Activated CD4-positive, alpha-beta memory T cell treated with anti-CD3 and anti-CD28 coated beads, Interleukin-2, amount 10 ng/mL, durations not matched to agents 7 days and 5 days (primary cell): Measurements from ENCODE around the gene DCP1A. TPM values are rescaled to one million over a fixed set of nuclear protein-coding genes. Genes with fewer than 3 reads are reported as not detected.
"Not testable (repeated sequence)": the region's sequence is repeated elsewhere in the genome, so short reads cannot be mapped to it uniquely, and the experiment has no call there.

Source experiments
- CTCF ChIA-PET: fragments of 350-600 bp; sonication (Branson Sonifier 250); formaldehyde crosslinking; loops from one replicate; lab custom pipeline; 2021; ENCODE audit warnings: antibody characterized with exemption, inconsistent platforms; lab: Charles Lee
- POLR2A ChIA-PET: fragments of 350-600 bp; sonication (Branson Sonifier 250); formaldehyde crosslinking; loops from one replicate; lab custom pipeline; 2021; ENCODE audit warnings: antibody characterized with exemption; lab: Charles Lee
- DNase-seq: peaks from one replicate; pipeline ENCODE4 v3.0.0-alpha.2; 2020
- H3K27ac Mint-ChIP-seq: one replicate; pipeline ENCODE4 v1.8.0; 2021; ENCODE audit warnings: mild to moderate bottlenecking, mixed read lengths
- H3K27me3 Mint-ChIP-seq: one replicate; pipeline ENCODE4 v1.8.0; 2021; ENCODE audit warnings: mixed read lengths
- H3K36me3 Mint-ChIP-seq: one replicate; pipeline ENCODE4 v1.8.0; 2021; ENCODE audit warnings: low read depth, mixed read lengths
- H3K4me1 Mint-ChIP-seq: one replicate; pipeline ENCODE4 v1.8.0; 2021; ENCODE audit warnings: mixed read lengths
- H3K4me3 Mint-ChIP-seq: one replicate; pipeline ENCODE4 v1.8.0; 2021; ENCODE audit warnings: mild to moderate bottlenecking, mixed read lengths
- H3K9me3 Mint-ChIP-seq: one replicate; pipeline ENCODE4 v1.8.0; 2021; ENCODE audit warnings: mixed read lengths
- total RNA-seq, 2 experiments: library from RNA; stranded (reverse); gene quantifications; one replicate each; pipeline ENCODE4 v1.2.3, GENCODE V29; 2021

Gene DCP1A
- total RNA-seq, result 10 to 100 TPM; 33.0 to 34.7 TPM

DNA sequence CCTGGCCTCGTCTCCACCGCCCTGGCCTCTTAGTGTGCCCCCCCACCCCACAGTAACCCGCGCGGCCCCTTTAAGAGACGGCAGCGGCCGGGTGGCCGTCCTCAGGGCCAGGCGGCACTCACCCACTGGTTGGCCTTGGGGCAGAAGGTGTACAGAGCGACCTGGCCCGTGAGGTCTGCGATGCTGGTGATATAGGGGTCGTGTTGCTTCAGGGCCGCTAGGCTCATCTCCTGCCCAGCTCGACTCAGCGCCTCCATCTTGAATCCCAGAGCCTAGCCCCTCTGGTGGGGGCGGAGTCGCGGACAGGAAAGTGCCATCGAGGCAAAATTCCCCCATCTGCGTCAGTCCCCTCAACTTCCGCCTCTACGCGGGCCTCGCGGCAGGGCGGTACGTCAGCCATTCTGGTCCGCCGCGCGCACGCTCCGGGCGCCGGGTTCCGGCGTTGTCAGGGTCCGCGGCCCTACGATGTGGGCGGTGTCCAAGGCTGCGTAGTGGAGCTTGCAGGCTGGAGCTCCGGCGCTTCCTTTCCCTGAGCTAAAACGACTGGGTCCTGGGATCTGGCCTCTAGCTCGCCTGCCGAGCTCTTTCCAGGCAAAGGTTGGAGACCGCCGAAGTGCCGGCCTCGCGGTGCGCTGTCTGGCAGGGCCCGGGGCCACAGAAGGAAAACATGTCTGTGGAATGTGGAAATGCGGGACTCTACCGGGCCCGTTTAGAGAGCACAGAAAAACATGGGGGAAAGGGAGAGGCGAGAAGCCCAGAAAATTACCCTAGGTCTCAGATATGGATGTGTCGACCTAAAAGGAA is at the start of gene DCP1A:
DCP1A (minus strand) TSS at position 283 of the 804 bp plus-strand sequence; CDS start at position 257, 26 bp downstream.
- no peaks in the 10 kb centered on the region for H3K27me3 Mint-ChIP-seq
- H3K4me3 Mint-ChIP-seq, result peak within 1 kb of the TSS; percentile 98
- DNase-seq, result peak; percentile 97
- no peaks in the 10 kb centered on the region for H3K9me3 Mint-ChIP-seq
- CTCF ChIA-PET, result interaction anchor here (0.7 to 1.9 kb wide), 4 partner anchors 9 to 549 kb away, joined by 3 to 4 read pairs (median 4); no protein-coding TSS in a partner anchor
- H3K4me1 Mint-ChIP-seq, result peaks cover 32% of the 10 kb centered on the region
- POLR2A ChIA-PET, result interaction anchor here (0.7 to 2.2 kb wide), 18 partner anchors 8 to 544 kb away, joined by 3 to 13 read pairs (median 4); partner anchors contain the start of gene SELENOK
- peak within 1 kb of the TSS; percentile 89 for H3K27ac Mint-ChIP-seq
- H3K36me3 Mint-ChIP-seq, result peaks cover 22% of the 10 kb centered on the region

DNA sequence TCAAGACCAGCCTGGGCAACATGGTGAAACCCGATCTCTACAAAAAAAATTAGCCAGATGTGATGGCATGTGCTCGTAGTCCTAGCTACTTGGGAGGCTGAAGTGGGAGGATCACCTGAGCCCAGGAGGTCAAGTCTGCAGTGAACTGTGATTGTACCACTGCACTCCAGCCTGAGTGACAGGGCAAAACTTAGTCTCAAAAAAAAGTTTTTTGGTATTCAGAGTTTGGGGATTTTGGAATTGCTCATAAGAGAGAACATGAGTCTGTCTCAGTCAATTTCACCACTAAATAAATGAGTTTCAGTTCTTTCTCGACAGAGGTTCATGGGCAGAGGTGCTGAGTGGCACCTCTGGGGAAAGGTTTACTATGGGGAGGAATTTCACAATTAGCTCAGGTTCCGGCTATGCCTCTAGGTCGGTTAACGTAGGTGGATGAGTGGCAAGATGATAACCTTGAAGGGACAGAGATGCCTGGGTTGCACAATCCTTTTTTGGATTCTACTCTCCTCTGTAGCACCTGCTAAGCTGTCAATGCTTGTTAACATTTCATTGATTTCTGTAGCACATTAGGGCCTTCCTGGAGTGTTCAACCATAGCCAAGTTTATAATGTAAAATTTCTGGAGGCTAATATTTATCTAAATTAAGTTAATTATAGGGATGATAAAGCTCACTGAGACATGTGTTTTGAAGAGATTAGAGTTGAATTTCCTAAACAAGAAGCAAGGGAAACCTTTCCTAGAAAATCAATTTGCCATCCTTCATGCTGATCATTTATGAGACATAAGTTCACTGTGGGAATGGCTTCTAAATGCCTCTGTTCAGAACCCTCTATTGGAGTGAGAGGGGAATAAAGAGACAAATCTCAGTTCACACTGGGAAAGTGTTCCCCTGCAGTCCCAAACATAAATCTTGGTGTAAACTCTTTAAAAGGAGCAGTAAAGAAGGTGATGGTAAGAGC is 37.4 kb upstream of the DCP1A start:
- Mint-ChIP-seq H3K27ac (no peak overlapping the region), H3K36me3 (no peaks in the 10 kb centered on the region), H3K4me3 (no peak overlapping the region), H3K27me3 (peaks cover 27% of the 10 kb centered on the region), H3K9me3 (no peaks in the 10 kb centered on the region), H3K4me1 (no peaks in the 10 kb centered on the region)
- no peak for DNase-seq
- ChIA-PET CTCF (no interaction called here), POLR2A (no interaction called here)

DNA sequence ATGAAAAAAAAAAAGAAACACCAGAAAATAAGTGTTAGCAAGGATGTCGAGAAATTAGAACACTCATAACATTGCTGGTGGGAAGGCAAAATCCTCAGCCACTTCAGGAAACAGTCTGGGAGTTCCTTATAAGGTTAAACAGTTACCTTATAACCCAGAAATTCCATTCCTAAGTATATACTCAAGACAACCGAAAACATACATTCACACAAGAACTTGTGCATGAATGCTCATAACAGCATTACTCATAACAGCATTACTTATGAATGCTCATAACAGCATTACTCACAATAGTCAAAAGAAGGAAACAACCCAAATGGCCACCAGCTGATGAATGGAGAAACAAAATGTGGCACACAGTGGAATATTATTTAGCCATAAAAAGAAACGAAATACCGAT is 34.8 kb upstream of the DCP1A start:
- POLR2A ChIA-PET, result no interaction called here
- no peak overlapping the region for H3K27ac Mint-ChIP-seq
- no peaks in the 10 kb centered on the region for H3K4me1 Mint-ChIP-seq
- H3K9me3 Mint-ChIP-seq, result no peaks in the 10 kb centered on the region
- CTCF ChIA-PET, result interaction anchor here (1.4 kb wide), 1 partner anchor 8 kb away, joined by 3 read pairs; no protein-coding TSS in a partner anchor
- no peak for DNase-seq
- no peak overlapping the region for H3K4me3 Mint-ChIP-seq
- peaks cover 24% of the 10 kb centered on the region for H3K27me3 Mint-ChIP-seq
- no peaks in the 10 kb centered on the region for H3K36me3 Mint-ChIP-seq

DNA sequence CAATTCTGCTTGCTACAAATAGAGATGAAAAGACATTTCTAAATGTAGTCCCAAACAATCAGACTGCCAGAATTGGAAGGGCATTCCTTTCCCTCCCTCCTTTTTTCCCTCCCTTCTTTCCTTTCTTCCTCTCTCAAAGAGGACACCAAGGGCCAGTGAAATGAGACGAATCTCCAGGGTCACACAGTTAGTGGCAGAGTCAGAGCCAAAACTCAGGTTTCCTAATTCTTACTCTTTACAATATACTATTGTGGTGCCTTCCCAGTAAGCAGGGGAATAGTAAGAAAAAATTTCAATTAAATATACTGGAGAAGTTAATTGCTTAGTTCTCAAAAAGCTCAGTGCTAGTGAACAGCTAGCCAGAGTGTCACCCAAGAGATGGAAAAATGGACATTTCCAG is 33.0 kb upstream of the DCP1A start:
- H3K27ac Mint-ChIP-seq, result no peak overlapping the region
- H3K4me1 Mint-ChIP-seq, result no peaks in the 10 kb centered on the region
- ChIA-PET POLR2A (no interaction called here), CTCF (interaction anchor here (1.5 kb wide), 1 partner anchor 9 kb away, joined by 4 read pairs; no protein-coding TSS in a partner anchor)
- H3K9me3 Mint-ChIP-seq, result no peaks in the 10 kb centered on the region
- H3K36me3 Mint-ChIP-seq, result no peaks in the 10 kb centered on the region
- no peak for DNase-seq
- H3K27me3 Mint-ChIP-seq, result peaks cover 17% of the 10 kb centered on the region
- no peak overlapping the region for H3K4me3 Mint-ChIP-seq

DNA sequence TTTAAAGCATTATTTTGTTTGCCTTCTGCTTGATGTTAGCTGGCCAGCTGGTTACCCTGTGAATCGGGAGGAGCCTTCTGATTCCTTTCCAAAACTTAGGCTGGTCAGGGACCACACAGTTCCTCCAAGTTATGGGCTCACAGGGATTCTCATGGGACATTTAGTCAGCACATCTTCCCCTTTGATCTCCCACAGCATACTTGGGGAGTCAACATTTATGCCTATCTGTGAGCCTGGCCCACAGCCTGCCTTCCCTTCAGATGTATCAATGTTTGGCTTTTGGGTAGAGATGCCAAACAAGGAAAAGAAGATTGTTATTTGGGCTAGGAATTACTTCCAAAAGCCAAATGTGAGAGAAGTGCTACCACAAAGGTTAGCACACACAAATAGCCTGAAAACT is 32.6 kb upstream of the DCP1A start:
- Mint-ChIP-seq H3K27me3 (peaks cover 17% of the 10 kb centered on the region), H3K4me1 (no peaks in the 10 kb centered on the region), H3K36me3 (no peaks in the 10 kb centered on the region), H3K9me3 (no peaks in the 10 kb centered on the region), H3K4me3 (no peak overlapping the region), H3K27ac (no peak overlapping the region)
- ChIA-PET POLR2A (no interaction called here), CTCF (interaction anchor here (1.5 kb wide), 1 partner anchor 8 kb away, joined by 4 read pairs; no protein-coding TSS in a partner anchor)
- no peak for DNase-seq

DNA sequence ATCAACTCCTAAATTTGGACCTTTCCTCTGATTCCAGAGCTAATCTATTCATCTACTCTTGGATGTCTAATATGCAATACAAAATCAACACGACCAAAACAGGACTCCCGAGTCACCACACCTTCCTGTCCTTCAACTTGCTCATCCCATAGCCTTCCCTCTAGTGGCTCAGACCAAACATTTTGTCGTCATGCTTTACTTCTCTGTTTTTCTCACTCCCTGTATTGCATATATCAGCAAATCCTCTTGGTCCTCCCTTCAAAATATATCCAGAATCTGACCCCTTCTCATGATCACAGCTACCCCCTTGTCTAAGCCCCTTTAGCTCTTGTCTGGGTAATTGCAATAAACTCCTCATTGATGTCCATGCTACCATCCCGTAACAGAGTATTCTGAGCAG is 30.5 kb upstream of the DCP1A start:
- Mint-ChIP-seq H3K36me3 (no peaks in the 10 kb centered on the region), H3K27ac (no peak overlapping the region), H3K27me3 (peaks cover 15% of the 10 kb centered on the region), H3K9me3 (no peaks in the 10 kb centered on the region), H3K4me3 (no peak overlapping the region), H3K4me1 (no peaks in the 10 kb centered on the region)
- DNase-seq, result no peak
- POLR2A ChIA-PET, result no interaction called here
- CTCF ChIA-PET, result interaction anchor here (1.5 kb wide), 1 partner anchor 332 kb away, joined by 5 read pairs; no protein-coding TSS in a partner anchor

DNA sequence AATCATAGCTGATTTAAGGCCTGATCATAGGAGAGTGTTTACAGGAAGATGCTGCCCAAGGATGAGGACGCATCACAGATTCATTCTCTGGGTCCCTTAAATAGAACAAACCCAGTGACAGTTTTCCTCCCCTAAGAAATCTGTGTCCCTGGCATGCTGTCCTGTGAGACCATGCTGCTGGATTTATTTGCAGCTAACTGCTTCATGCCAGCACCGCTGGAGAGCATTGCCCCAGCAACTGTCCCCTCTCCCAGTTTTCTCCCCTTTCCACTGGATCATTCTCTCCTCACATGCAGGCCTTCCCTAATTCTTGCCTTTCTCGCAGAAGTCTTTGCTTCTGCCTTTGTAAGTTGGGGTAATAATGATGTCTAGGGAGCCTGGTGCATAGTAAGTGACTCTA is 29.3 kb upstream of the DCP1A start:
- DNase-seq, result no peak
- Mint-ChIP-seq H3K4me1 (no peaks in the 10 kb centered on the region), H3K36me3 (no peaks in the 10 kb centered on the region), H3K9me3 (no peaks in the 10 kb centered on the region), H3K27me3 (peaks cover 21% of the 10 kb centered on the region), H3K27ac (no peak overlapping the region), H3K4me3 (no peak overlapping the region)
- ChIA-PET POLR2A (no interaction called here), CTCF (no interaction called here)

DNA sequence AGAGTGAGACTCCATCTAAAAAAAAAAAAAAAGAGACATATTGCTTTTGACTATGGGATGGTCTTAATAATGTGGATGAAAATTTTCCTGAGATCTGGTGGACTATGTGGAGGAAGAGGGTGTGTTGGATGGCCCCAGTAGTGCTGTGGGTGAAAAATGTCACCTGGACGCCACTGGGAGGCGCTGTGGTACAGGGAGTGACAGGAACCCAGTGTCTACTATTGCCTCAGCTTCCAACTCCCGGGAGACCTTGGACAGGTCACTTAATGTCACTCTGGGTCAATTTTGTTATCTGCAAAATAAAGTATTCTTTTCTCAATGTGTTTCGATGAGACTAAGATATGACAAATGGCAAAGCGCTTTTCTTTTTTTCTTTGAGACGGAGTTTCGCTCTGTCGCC is 27.7 kb upstream of the DCP1A start:
- H3K36me3 Mint-ChIP-seq, result no peaks in the 10 kb centered on the region
- H3K27ac Mint-ChIP-seq, result no peak overlapping the region
- H3K4me1 Mint-ChIP-seq, result no peaks in the 10 kb centered on the region
- peaks cover 24% of the 10 kb centered on the region for H3K27me3 Mint-ChIP-seq
- no peaks in the 10 kb centered on the region for H3K9me3 Mint-ChIP-seq
- ChIA-PET CTCF (interaction anchor here (0.5 to 1.3 kb wide), 5 partner anchors 18 to 975 kb away, joined by 3 read pairs; no protein-coding TSS in a partner anchor), POLR2A (no interaction called here)
- H3K4me3 Mint-ChIP-seq, result no peak overlapping the region
- peak; percentile 66 for DNase-seq

DNA sequence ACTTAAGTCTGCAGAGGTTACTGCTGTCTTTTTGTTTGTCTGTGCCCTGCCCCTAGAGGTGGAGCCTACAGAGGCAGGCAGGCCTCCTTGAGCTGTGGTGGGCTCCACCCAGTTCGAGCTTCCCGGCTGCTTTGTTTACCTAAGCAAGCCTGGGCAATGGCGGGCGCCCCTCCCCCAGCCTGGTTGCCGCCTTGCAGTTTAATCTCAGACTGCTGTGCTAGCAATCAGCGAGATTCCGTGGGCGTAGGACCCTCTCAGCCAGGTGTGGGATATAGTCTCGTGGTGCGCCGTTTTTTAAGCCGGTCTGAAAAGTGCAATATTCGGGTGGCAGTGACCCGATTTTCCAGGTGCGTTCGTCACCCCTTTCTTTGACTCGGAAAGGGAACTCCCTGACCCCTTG is 23.4 kb upstream of the DCP1A start:
- H3K4me3 Mint-ChIP-seq, POLR2A ChIA-PET, CTCF ChIA-PET, H3K4me1 Mint-ChIP-seq, H3K27ac Mint-ChIP-seq, H3K9me3 Mint-ChIP-seq, DNase-seq, H3K36me3 Mint-ChIP-seq: not testable (repeated sequence)
- peaks cover 13% of the 10 kb centered on the region for H3K27me3 Mint-ChIP-seq

DNA sequence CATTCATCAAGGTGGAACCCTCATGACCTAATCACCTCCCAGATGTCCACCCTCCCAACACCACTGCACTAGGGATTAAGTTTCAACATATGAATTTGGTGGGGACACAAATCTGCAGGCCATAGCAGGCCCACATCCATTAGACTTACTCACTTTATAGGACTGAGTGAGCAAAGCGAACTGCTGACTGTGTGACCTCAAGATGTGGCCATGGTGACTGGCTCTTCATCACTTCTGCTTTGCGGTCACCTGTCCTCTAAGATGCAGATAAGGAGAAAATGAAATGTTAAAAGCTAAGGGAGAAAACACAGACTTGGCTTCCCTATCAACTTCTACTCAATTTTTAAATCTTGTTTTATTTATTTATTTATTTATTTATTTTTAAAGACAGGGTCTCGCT is 14.5 kb upstream of the DCP1A start:
- Mint-ChIP-seq H3K27me3 (peaks cover 13% of the 10 kb centered on the region), H3K9me3 (no peaks in the 10 kb centered on the region), H3K4me1 (no peaks in the 10 kb centered on the region), H3K27ac (no peak overlapping the region), H3K36me3 (no peaks in the 10 kb centered on the region), H3K4me3 (no peak overlapping the region)
- no peak for DNase-seq
- POLR2A ChIA-PET, result no interaction called here
- CTCF ChIA-PET, result no interaction called here

DNA sequence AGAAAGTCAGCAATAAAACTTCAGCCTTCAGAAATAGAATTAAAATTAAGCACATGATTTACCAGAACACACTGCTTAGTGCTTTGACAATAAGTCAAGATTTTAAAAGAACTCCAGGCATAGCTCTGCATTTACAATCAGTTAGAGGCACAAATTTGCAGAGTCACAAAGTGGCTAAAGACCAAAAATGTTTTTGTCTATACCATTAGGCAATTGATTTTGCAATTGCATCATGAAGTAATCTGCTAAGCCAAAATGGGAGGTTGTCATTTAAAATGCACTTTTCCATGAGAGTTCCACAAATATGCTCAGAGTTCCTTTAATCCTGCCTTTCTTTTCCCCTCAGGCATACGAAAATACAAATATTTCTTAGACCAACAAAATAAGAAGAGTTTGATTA is 10.1 kb upstream of the DCP1A start:
- Mint-ChIP-seq H3K27me3 (peaks cover 8% of the 10 kb centered on the region), H3K4me1 (peaks cover 8% of the 10 kb centered on the region), H3K36me3 (no peaks in the 10 kb centered on the region), H3K9me3 (no peaks in the 10 kb centered on the region), H3K27ac (no peak overlapping the region), H3K4me3 (no peak overlapping the region)
- CTCF ChIA-PET, result interaction anchor here (0.6 to 1.1 kb wide), 3 partner anchors 10 to 179 kb away, joined by 3 to 4 read pairs (median 4); partner anchors contain the start of gene DCP1A
- POLR2A ChIA-PET, result interaction anchor here (2.0 kb wide), 1 partner anchor 10 kb away, joined by 11 read pairs; the partner anchor contains the start of gene DCP1A
- no peak for DNase-seq

DNA sequence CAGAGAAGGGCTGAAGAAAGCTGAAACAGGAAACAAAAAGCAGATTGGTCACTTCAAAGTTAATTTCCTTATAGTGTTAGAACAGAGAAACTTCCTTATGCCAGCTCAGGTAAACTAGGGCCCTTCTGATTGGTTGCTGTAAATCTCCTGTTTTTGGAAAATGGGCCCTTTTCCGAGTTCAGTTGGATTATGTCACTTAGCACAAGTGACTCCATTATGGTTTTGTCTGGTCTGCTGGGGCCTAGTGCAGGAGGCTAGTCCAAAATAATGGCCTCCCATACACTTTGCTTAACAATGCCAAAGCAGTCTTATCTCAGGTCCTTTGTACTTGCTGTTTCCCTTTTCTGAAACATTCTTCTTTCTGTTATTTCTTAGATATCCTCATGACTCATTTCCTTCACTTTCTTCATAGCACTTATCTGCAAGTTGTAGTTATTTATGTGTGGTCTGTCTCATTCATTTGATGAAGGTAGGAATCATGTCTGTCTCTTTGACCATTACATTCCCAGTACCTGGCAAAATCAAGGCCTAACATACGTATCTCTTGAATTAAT is 7.7 kb upstream of the DCP1A start:
- H3K36me3 Mint-ChIP-seq, result no peaks in the 10 kb centered on the region
- no peaks in the 10 kb centered on the region for H3K9me3 Mint-ChIP-seq
- ChIA-PET POLR2A (interaction anchor here (1.0 kb wide), 1 partner anchor 51 kb away, joined by 3 read pairs; no protein-coding TSS in a partner anchor), CTCF (interaction anchor here (0.6 kb wide), 1 partner anchor 461 kb away, joined by 5 read pairs; no protein-coding TSS in a partner anchor)
- H3K27ac Mint-ChIP-seq, result no peak overlapping the region
- H3K27me3 Mint-ChIP-seq, result peaks cover 8% of the 10 kb centered on the region
- peaks cover 11% of the 10 kb centered on the region for H3K4me1 Mint-ChIP-seq
- no peak overlapping the region for H3K4me3 Mint-ChIP-seq
- DNase-seq, result no peak
